ENCODE data around the gene HSD3B2.

Gene HSD3B2

GRCh38 chr1:119404736-119405135 is 10.2 kb upstream of the HSD3B2 start:
- DNase-seq, result no peak

GRCh38 chr1:119409731-119410130 is 5.2 kb upstream of the HSD3B2 start:
- no peak for DNase-seq

GRCh38 chr1:119410961-119411360 is 4.0 kb upstream of the HSD3B2 start:
- DNase-seq, result no peak

- no peak for DNase-seq
Observed at GRCh38 chr1:119416006-119416640, 1.2 kb downstream of the HSD3B2 start.

- DNase-seq, result no peak
Observed at GRCh38 chr1:119419109-119419508, 4.2 kb downstream of the HSD3B2 start.

- no peak for DNase-seq
Observed at GRCh38 chr1:119420638-119421037, 5.7 kb downstream of the HSD3B2 start.

GRCh38 chr1:119422631-119423030 is 7.7 kb downstream of the HSD3B2 start:
- DNase-seq, result no peak

GRCh38 chr1:119428991-119429390 is 14.0 kb downstream of the HSD3B2 start:
- DNase-seq, result no peak

- DNase-seq, result no peak
Observed at GRCh38 chr1:119429687-119430086, 14.7 kb downstream of the HSD3B2 start.

- DNase-seq, result no peak
Observed at GRCh38 chr1:119430486-119430885, 15.5 kb downstream of the HSD3B2 start.

GRCh38 chr1:119431836-119432235 is 16.9 kb downstream of the HSD3B2 start:
- no peak for DNase-seq

- DNase-seq, result no peak
Observed at GRCh38 chr1:119435052-119435451, 20.1 kb downstream of the HSD3B2 start.

- no peak for DNase-seq
Observed at GRCh38 chr1:119438761-119439160, 23.8 kb downstream of the HSD3B2 start.

- DNase-seq, result no peak
Observed at GRCh38 chr1:119440721-119441307, 25.9 kb downstream of the HSD3B2 start.

GRCh38 chr1:119442756-119443155 is 27.8 kb downstream of the HSD3B2 start:
- DNase-seq, result no peak

- DNase-seq, result no peak
Observed at GRCh38 chr1:119446321-119446720, 31.4 kb downstream of the HSD3B2 start.

GRCh38 chr1:119447344-119448126 is 32.6 kb downstream of the HSD3B2 start:
- DNase-seq, result no peak

GRCh38 chr1:119448127-119448511 is 33.2 kb downstream of the HSD3B2 start:
- DNase-seq, result no peak

GRCh38 chr1:119449971-119450370 is 35.0 kb downstream of the HSD3B2 start:
- no peak for DNase-seq

- no peak for DNase-seq
Observed at GRCh38 chr1:119451158-119451557, 36.2 kb downstream of the HSD3B2 start.

- no peak for DNase-seq
Observed at GRCh38 chr1:119452091-119452490, 37.1 kb downstream of the HSD3B2 start.

- no peak for DNase-seq
Observed at GRCh38 chr1:119453021-119453420, 38.1 kb downstream of the HSD3B2 start.

- no peak for DNase-seq
Observed at GRCh38 chr1:119462964-119463363, 48.0 kb downstream of the HSD3B2 start.

- DNase-seq, result no peak
Observed at GRCh38 chr1:119463569-119463968, 48.6 kb downstream of the HSD3B2 start.
